Tibial nerve (tissue), 4 donors: ENCODE measurements around the gene TOMM40L. TPM values are rescaled to one million over a fixed set of nuclear protein-coding genes. Genes with fewer than 3 reads are reported as not detected.

ENCODE experiments used
- DNase-seq, 2 donors: peaks; one replicate each; pipeline ENCODE4 v3.0.0-alpha.2; 2019; ENCODE audit warnings: low spot score in 2 of 2
- H3K27ac ChIP-seq, 4 donors: fragments of 200-600 bp; sonication (generic) in 3 of 4; one replicate each; pipeline ENCODE4 v1.5.1; 2017 to 2019; ENCODE audit warnings: mild to moderate bottlenecking in 1 of 4
- H3K27me3 ChIP-seq, 2 donors: fragments of 200-600 bp; sonication (generic) in 1 of 2; one replicate each; pipeline versions ENCODE4 v1.5.1 to v1.6.0; 2017 to 2019
- H3K36me3 ChIP-seq, 3 donors: fragments of 200-600 bp; sonication (generic); one replicate each; pipeline ENCODE4 v1.5.1; 2018 to 2019
- H3K4me1 ChIP-seq, 4 donors: fragments of 200-600 bp; sonication (generic) in 3 of 4; one replicate each; pipeline ENCODE4 v1.5.1; 2017 to 2019
- H3K4me3 ChIP-seq, 4 donors: fragments of 200-600 bp; sonication (generic) in 3 of 4; one replicate each; pipeline ENCODE4 v1.5.1; 2017 to 2019; ENCODE audit warnings: mild to moderate bottlenecking in 1 of 4, moderate library complexity in 1 of 4
- H3K9me3 ChIP-seq, 4 donors: fragments of 200-600 bp; sonication (generic) in 3 of 4; one replicate each; pipeline ENCODE4 v1.5.1; 2017 to 2019
- EP300 ChIP-seq, 2 donors: sonication (generic); formaldehyde crosslinking; IDR thresholded peaks; one replicate each; pipeline ENCODE4 v1.6.1; 2017; ENCODE audit warnings: antibody characterized with exemption in 2 of 2, mild to moderate bottlenecking in 1 of 2
- POLR2A ChIP-seq, 2 donors: fragments of 450-650 bp; IDR thresholded peaks; one replicate each; pipeline ENCODE4 v1.6.1; 2017; ENCODE audit warnings: antibody characterized with exemption in 2 of 2, mild to moderate bottlenecking in 2 of 2, moderate library complexity in 2 of 2
- WGBS, 2 donors: methylation state at CpG; one replicate each; pipeline ENCODE4 v1.1.5; 2018; 5-methylcytosine and 5-hydroxymethylcytosine counted together
- total RNA-seq, 4 donors: library from RNA; depleted of rRNA; stranded (reverse); fragments of >200 nt; gene quantifications; one replicate each; pipeline ENCODE4 v1.1.0, GENCODE V29; 2016
- TF ChIP-seq, protein P1 (sequence below), 5 experiments: fragments of 200-600 bp in 3 of 5; fragments of 450-650 bp in 2 of 5; sonication (generic) in 3 of 5; IDR thresholded peaks; one replicate each; pipeline ENCODE4 v1.5.1; 2016 to 2019; ENCODE audit warnings: antibody characterized with exemption in 5 of 5, mild to moderate bottlenecking in 3 of 5, moderate library complexity in 2 of 5

Gene TOMM40L
- total RNA-seq, 4 donors from 2014 or later = 4.3 to 13.8 (median 8.0) TPM

DNA sequence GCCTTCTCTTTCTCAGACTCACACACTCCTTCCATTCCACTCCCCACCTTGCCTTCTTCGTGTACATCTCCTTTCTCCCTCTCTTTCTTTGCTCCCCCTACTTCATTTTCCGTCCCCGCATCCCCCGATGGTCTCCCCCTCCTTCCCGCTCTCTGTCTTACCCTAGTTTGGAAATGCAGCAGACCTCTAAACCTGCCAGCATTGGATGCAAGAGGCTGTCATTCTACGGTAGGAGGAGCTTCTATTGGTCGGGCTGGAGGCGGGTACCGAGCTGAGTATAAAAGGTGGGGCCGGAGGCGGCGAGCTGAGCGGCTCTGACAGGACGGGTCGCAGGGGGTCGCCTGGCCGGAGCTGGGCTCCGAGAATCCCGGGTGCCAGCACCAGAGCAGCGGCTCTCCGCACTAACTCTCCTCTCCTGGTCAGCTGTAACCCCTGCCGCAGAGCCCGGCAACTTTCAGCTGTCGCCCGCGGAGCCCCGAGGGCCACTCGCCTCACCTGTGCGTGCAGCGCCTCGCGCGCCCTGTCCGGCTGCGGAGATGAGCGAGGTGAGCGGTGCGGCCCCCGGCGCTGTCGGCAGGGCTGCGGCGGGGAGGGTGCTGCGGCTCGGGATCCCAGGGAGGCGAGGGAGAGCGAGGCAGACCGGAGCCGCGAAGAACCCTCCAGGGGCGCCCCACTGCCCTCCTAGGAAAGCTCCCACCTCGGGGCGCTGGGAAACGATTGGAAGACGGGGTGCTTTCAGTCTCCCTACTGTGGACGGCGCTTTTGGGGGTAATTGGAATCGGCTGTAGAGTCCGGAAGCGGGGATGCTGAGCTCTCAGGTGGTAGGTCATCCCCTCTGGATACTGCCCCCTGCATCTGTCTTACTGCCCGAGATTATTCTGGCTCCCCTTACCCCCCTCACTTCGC lies 32.8 kb downstream of the TOMM40L start, which contains the start of gene PCP4L1:
Gene PCP4L1 (plus strand): TSS at position 307 of the 906 bp plus-strand sequence. CDS start 230 bp downstream, at position 537.
- Histone ChIP-seq H3K4me1 (peaks cover 0 to 14% (median 8%) of the 10 kb centered on the region in 4 donors), H3K36me3 (no peaks in the 10 kb centered on the region), H3K9me3 (peaks cover 0 to 20% (median 0%) of the 10 kb centered on the region in 4 donors), H3K27me3 (peaks cover 0 to 43% of the 10 kb centered on the region in 2 donors), H3K27ac (no peak within 1 kb of the TSS), H3K4me3 (peak within 1 kb of the TSS; percentile 8 to 46 (median 43))
- DNase-seq = no peak
- 3 to 7% methylated on average over 35 to 38 of the region's 62 CpGs for WGBS, 2 donors
- TF ChIP-seq, protein P1, sequence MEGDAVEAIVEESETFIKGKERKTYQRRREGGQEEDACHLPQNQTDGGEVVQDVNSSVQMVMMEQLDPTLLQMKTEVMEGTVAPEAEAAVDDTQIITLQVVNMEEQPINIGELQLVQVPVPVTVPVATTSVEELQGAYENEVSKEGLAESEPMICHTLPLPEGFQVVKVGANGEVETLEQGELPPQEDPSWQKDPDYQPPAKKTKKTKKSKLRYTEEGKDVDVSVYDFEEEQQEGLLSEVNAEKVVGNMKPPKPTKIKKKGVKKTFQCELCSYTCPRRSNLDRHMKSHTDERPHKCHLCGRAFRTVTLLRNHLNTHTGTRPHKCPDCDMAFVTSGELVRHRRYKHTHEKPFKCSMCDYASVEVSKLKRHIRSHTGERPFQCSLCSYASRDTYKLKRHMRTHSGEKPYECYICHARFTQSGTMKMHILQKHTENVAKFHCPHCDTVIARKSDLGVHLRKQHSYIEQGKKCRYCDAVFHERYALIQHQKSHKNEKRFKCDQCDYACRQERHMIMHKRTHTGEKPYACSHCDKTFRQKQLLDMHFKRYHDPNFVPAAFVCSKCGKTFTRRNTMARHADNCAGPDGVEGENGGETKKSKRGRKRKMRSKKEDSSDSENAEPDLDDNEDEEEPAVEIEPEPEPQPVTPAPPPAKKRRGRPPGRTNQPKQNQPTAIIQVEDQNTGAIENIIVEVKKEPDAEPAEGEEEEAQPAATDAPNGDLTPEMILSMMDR (IDR thresholded peaks at IDR 0.05) = no peak
- no peak for TF ChIP-seq EP300 (IDR thresholded peaks at IDR 0.05)
- TF ChIP-seq POLR2A (IDR thresholded peaks at IDR 0.05) = no peak

DNA sequence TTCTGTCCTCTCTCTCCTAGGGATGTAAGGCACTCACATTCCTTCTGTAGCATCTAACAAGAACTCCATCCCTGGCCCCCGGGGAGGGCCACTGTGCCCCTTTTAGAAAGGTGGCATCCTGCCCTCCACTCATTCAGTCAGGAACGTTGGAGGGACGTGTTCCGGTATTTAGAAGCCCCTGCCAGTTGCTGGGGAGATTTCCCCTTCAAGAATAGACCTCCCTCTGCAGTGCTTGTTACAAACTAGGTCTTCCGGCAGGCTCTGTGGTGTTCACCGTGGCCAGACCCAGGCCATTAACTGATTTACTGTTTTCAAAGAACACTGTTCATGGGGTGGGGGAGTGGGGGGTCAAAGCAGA lies 33.5 kb downstream of the TOMM40L start:
- no peak for DNase-seq
- H3K9me3 ChIP-seq = peaks cover 0 to 20% (median 0%) of the 10 kb centered on the region in 4 donors
- TF ChIP-seq EP300 (IDR thresholded peaks at IDR 0.05) (no peak), POLR2A (IDR thresholded peaks at IDR 0.05) (no peak)
- TF ChIP-seq, protein P1 (IDR thresholded peaks at IDR 0.05) = no peak
- H3K36me3 ChIP-seq = no peaks in the 10 kb centered on the region
- WGBS, 2 donors = 36 to 41% methylated on average over 6 of the region's 6 CpGs
- peaks cover 0 to 43% of the 10 kb centered on the region in 2 donors for H3K27me3 ChIP-seq
- H3K4me1 ChIP-seq = peaks cover 0 to 14% (median 8%) of the 10 kb centered on the region in 4 donors
- peak overlapping the region in 1 of 4 donors; percentile 45 for H3K4me3 ChIP-seq
- no peak overlapping the region for H3K27ac ChIP-seq

GRCh38 chr1:161259765-161260164 lies 33.9 kb downstream of the TOMM40L start:
- 59 to 79% methylated on average over 1 of the region's 1 CpG for WGBS, 2 donors
- H3K4me1 ChIP-seq = peaks cover 0 to 14% (median 8%) of the 10 kb centered on the region in 4 donors
- TF ChIP-seq, protein P1 (IDR thresholded peaks at IDR 0.05) = no peak
- TF ChIP-seq POLR2A (IDR thresholded peaks at IDR 0.05) = no peak
- no peak for TF ChIP-seq EP300 (IDR thresholded peaks at IDR 0.05)
- H3K9me3 ChIP-seq = peaks cover 0 to 20% (median 0%) of the 10 kb centered on the region in 4 donors
- no peak overlapping the region for H3K27ac ChIP-seq
- H3K4me3 ChIP-seq = no peak overlapping the region
- no peaks in the 10 kb centered on the region for H3K36me3 ChIP-seq
- peaks cover 0 to 43% of the 10 kb centered on the region in 2 donors for H3K27me3 ChIP-seq
- DNase-seq = no peak

- peaks cover 0 to 14% (median 8%) of the 10 kb centered on the region in 4 donors for H3K4me1 ChIP-seq
- H3K27ac ChIP-seq = no peak overlapping the region
- no peak for DNase-seq
- TF ChIP-seq EP300 (IDR thresholded peaks at IDR 0.05) = no peak
- no peak overlapping the region for H3K4me3 ChIP-seq
- H3K36me3 ChIP-seq = no peaks in the 10 kb centered on the region
- WGBS, 2 donors = 42 to 47% methylated on average over 9 of the region's 9 CpGs
- H3K9me3 ChIP-seq = peaks cover 0 to 20% (median 0%) of the 10 kb centered on the region in 4 donors
- peaks cover 0 to 43% of the 10 kb centered on the region in 2 donors for H3K27me3 ChIP-seq
These were observed 34.8 kb downstream of the TOMM40L start for GRCh38 chr1:161260376-161261260.
